SK-N-SH treated with all-trans-retinoic acid at 6 μM for 48 hours (cell line): Measurements from ENCODE around the gene NR1H4.

Source experiments
- ATAC-seq: fragments of 200-7000 bp; cut with Tn5 transposase; 3 replicates; pipeline ENCODE4 v1.9.1; 2020; ENCODE audit warnings: mild to moderate bottlenecking, moderate library complexity
- CSDC2 ChIP-seq: fragments of 250-450 bp; sonication (Bioruptor Pico); IDR thresholded peaks from 2 replicates; pipeline ENCODE4 v1.5.0; 2020; ENCODE audit warnings: mild to moderate bottlenecking, moderate library complexity
- ESRRG ChIP-seq: fragments of 250-450 bp; sonication (Bioruptor Pico); IDR thresholded peaks from 2 replicates; pipeline ENCODE4 v1.6.1; 2021; ENCODE audit warnings: mild to moderate bottlenecking
- ISL1 ChIP-seq: fragments of 250-450 bp; sonication (Bioruptor Pico); IDR thresholded peaks from 2 replicates; pipeline ENCODE4 v2.1.2; 2022; ENCODE audit warnings: mild to moderate bottlenecking, moderate library complexity
- OSR1 ChIP-seq: fragments of 250-450 bp; sonication (Bioruptor Pico); IDR thresholded peaks from 2 replicates; pipeline ENCODE4 v1.8.0; 2022; ENCODE audit warnings: moderate library complexity, mild to moderate bottlenecking, inconsistent platforms
- PPARA ChIP-seq: fragments of 250-450 bp; sonication (Bioruptor Pico); IDR thresholded peaks from 2 replicates; pipeline ENCODE4 v1.5.0; 2020; ENCODE audit warnings: mild to moderate bottlenecking, borderline replicate concordance
- RARB ChIP-seq: fragments of 250-450 bp; sonication (Bioruptor Pico); IDR thresholded peaks from 2 replicates; pipeline ENCODE4 v1.8.0; 2021; ENCODE audit warnings: mild to moderate bottlenecking, moderate library complexity
- SNAI2 ChIP-seq: fragments of 250-450 bp; sonication (Bioruptor Pico); IDR thresholded peaks from 2 replicates; pipeline ENCODE4 v1.5.0; 2020; ENCODE audit warnings: mild to moderate bottlenecking, moderate library complexity
- TCF4 ChIP-seq: fragments of 250-450 bp; sonication (Bioruptor Pico); IDR thresholded peaks from 2 replicates; pipeline ENCODE4 v1.8.0; 2021; ENCODE audit warnings: mild to moderate bottlenecking, moderate library complexity, borderline replicate concordance
- TOX ChIP-seq: fragments of 250-450 bp; sonication (Bioruptor Pico); IDR thresholded peaks from 2 replicates; pipeline ENCODE4 v1.8.0; 2021; ENCODE audit warnings: mild to moderate bottlenecking, moderate library complexity, borderline replicate concordance
- TSHZ2 ChIP-seq: fragments of 250-450 bp; sonication (Bioruptor Pico); IDR thresholded peaks from 2 replicates; pipeline ENCODE4 v1.5.0; 2020; ENCODE audit warnings: mild to moderate bottlenecking, moderate library complexity
- ZC3H10 ChIP-seq: fragments of 250-450 bp; sonication (Bioruptor Pico); IDR thresholded peaks from 2 replicates; pipeline ENCODE4 v1.5.1; 2021; ENCODE audit warnings: mild to moderate bottlenecking, moderate library complexity
- ZFP3 ChIP-seq: fragments of 250-450 bp; sonication (Bioruptor Pico); IDR thresholded peaks from 2 replicates; pipeline ENCODE4 v1.5.0; 2020; ENCODE audit warnings: mild to moderate bottlenecking, moderate library complexity
- ZFP30 ChIP-seq: fragments of 450-650 bp; formaldehyde crosslinking; IDR thresholded peaks from 2 replicates; pipeline ENCODE4 v1.5.0; 2022; ENCODE audit warnings: mild to moderate bottlenecking, moderate library complexity
- ZNF565 ChIP-seq: fragments of 450-650 bp; formaldehyde crosslinking; conservative IDR thresholded peaks from 2 replicates; pipeline ENCODE4 v1.5.0; 2020; ENCODE audit warnings: low read depth, mild to moderate bottlenecking, moderate library complexity
- TF ChIP-seq, protein P1 (sequence below): fragments of 250-450 bp; sonication (Bioruptor Pico); IDR thresholded peaks from 2 replicates; pipeline ENCODE4 v1.8.0; 2020; ENCODE audit warnings: mild to moderate bottlenecking, moderate library complexity, borderline replicate concordance
- TF ChIP-seq, protein P2 (sequence below): fragments of 250-450 bp; sonication (Bioruptor Pico); IDR thresholded peaks from 2 replicates; pipeline ENCODE4 v1.5.1; 2020; ENCODE audit warnings: low read depth, mild to moderate bottlenecking, moderate library complexity
- TF ChIP-seq, protein P3 (sequence below): fragments of 250-450 bp; sonication (Bioruptor Pico); IDR thresholded peaks from 2 replicates; pipeline ENCODE4 v1.8.0; 2021; ENCODE audit warnings: low read depth, mild to moderate bottlenecking, moderate library complexity, borderline replicate concordance
- TF ChIP-seq, protein P4 (sequence below): fragments of 250-450 bp; sonication (Bioruptor Pico); IDR thresholded peaks from 2 replicates; pipeline ENCODE4 v1.5.1; 2021; ENCODE audit warnings: mild to moderate bottlenecking, moderate library complexity

NR1H4 gene

GRCh38 chr12:100544165-100544564 lies 70.5 kb downstream of the NR1H4 start:
- no peak for TF ChIP-seq CSDC2 (CRISPR knock-in tag)
- TF ChIP-seq ZFP3 = no peak

DNA sequence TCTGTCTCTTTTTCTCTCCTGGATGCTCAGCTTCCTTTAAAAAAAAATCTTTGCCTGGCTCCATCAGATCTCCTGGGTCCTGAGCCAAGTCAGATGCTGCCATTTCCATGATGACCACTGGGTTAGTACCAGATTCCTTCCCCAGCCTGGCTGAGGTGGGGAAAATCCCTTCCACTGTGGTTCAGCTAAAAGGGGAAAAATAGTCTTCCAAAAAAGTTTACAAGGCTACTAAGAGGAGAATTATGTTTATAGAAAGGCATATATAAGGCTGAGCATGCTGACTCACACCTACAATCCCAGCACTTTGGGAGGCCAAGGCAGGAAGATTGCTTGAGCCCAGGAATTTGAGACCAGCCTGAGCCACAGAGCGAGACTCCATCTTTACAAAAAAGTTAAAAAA lies 71.4 kb downstream of the NR1H4 start:
- no peak for ATAC-seq

More at GRCh38 chr12:100544165-100544564, 70.5 kb downstream of the NR1H4 start:
- ATAC-seq = no peak

DNA sequence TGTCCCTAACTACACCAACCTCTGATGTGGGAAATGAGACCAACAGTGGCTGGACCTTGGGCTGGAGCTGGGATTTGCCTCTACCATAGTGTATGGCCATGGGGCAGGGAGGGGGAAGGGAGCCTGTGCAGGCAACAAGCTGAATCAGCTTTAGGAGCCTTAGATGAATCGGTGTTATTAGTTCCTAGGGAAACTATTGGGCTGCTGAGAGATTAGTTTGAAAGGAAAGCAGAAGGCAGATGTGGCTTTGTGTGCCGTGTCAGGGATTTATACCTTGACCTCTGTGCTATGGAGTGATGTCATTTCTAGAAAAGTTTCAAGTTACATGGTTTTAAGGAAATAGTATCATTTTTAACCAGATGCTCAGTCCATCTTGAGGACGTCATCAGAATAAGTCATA lies 80.3 kb downstream of the NR1H4 start:
- no peak for ATAC-seq
- TF ChIP-seq TOX (no peak), ZC3H10 (CRISPR knock-in tag) (no peak), PPARA (CRISPR knock-in tag) (no peak), TCF4 (CRISPR knock-in tag) (no peak), ZFP30 (CRISPR knock-in tag) (no peak), CSDC2 (CRISPR knock-in tag) (no peak), SNAI2 (no peak), ZFP3 (no peak), ZNF565 (CRISPR knock-in tag) (no peak), RARB (no peak)
- TF ChIP-seq, protein P1, sequence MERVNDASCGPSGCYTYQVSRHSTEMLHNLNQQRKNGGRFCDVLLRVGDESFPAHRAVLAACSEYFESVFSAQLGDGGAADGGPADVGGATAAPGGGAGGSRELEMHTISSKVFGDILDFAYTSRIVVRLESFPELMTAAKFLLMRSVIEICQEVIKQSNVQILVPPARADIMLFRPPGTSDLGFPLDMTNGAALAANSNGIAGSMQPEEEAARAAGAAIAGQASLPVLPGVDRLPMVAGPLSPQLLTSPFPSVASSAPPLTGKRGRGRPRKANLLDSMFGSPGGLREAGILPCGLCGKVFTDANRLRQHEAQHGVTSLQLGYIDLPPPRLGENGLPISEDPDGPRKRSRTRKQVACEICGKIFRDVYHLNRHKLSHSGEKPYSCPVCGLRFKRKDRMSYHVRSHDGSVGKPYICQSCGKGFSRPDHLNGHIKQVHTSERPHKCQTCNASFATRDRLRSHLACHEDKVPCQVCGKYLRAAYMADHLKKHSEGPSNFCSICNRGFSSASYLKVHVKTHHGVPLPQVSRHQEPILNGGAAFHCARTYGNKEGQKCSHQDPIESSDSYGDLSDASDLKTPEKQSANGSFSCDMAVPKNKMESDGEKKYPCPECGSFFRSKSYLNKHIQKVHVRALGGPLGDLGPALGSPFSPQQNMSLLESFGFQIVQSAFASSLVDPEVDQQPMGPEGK (CRISPR knock-in tag) = no peak
- TF ChIP-seq, protein P2, sequence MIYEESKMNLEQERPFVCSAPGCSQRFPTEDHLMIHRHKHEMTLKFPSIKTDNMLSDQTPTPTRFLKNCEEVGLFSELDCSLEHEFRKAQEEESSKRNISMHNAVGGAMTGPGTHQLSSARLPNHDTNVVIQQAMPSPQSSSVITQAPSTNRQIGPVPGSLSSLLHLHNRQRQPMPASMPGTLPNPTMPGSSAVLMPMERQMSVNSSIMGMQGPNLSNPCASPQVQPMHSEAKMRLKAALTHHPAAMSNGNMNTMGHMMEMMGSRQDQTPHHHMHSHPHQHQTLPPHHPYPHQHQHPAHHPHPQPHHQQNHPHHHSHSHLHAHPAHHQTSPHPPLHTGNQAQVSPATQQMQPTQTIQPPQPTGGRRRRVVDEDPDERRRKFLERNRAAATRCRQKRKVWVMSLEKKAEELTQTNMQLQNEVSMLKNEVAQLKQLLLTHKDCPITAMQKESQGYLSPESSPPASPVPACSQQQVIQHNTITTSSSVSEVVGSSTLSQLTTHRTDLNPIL (CRISPR knock-in tag) = no peak
- TF ChIP-seq, protein P3, sequence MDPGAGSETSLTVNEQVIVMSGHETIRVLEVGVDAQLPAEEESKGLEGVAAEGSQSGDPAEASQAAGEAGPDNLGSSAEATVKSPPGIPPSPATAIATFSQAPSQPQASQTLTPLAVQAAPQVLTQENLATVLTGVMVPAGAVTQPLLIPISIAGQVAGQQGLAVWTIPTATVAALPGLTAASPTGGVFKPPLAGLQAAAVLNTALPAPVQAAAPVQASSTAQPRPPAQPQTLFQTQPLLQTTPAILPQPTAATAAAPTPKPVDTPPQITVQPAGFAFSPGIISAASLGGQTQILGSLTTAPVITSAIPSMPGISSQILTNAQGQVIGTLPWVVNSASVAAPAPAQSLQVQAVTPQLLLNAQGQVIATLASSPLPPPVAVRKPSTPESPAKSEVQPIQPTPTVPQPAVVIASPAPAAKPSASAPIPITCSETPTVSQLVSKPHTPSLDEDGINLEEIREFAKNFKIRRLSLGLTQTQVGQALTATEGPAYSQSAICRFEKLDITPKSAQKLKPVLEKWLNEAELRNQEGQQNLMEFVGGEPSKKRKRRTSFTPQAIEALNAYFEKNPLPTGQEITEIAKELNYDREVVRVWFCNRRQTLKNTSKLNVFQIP (CRISPR knock-in tag) = no peak

More for the DNA sequence above, 71.4 kb downstream of the NR1H4 start:
- TF ChIP-seq, protein P1 (CRISPR knock-in tag) = no peak
- TF ChIP-seq ZFP30 (CRISPR knock-in tag) (no peak), TOX (no peak), ESRRG (CRISPR knock-in tag) (no peak), PPARA (CRISPR knock-in tag) (no peak), ISL1 (no peak), TSHZ2 (CRISPR knock-in tag) (no peak), OSR1 (CRISPR knock-in tag) (no peak), SNAI2 (no peak), ZC3H10 (CRISPR knock-in tag) (no peak)
- TF ChIP-seq, protein P2 (CRISPR knock-in tag) = no peak
- TF ChIP-seq, protein P4, sequence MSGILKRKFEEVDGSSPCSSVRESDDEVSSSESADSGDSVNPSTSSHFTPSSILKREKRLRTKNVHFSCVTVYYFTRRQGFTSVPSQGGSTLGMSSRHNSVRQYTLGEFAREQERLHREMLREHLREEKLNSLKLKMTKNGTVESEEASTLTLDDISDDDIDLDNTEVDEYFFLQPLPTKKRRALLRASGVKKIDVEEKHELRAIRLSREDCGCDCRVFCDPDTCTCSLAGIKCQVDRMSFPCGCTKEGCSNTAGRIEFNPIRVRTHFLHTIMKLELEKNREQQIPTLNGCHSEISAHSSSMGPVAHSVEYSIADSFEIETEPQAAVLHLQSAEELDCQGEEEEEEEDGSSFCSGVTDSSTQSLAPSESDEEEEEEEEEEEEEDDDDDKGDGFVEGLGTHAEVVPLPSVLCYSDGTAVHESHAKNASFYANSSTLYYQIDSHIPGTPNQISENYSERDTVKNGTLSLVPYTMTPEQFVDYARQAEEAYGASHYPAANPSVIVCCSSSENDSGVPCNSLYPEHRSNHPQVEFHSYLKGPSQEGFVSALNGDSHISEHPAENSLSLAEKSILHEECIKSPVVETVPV (CRISPR knock-in tag) = no peak
